ENCODE results near the gene PHOX2B.

- no peak for TF ChIP-seq CTCF (IDR thresholded peaks at IDR 0.05)
- no peak for TF ChIP-seq POLR2A (IDR thresholded peaks at IDR 0.05)
Measured at GRCh38 chr4:41719417-41719816, 29.1 kb downstream of the PHOX2B start.
